Osteoblast (primary cell): ENCODE results near the gene PCDHGB7. TPM values are rescaled to one million over a fixed set of nuclear protein-coding genes. Genes with fewer than 3 reads are reported as not detected.
"Not testable (repeated sequence)": the region's sequence is repeated elsewhere in the genome, so short reads cannot be mapped to it uniquely, and the experiment has no call there.

ENCODE experiments used
- DNase-seq: peaks from one replicate; pipeline ENCODE4 v3.0.0; 2011; ENCODE audit warnings: low spot score, mixed read lengths; ENCODE audit not compliant: insufficient read length; ENCODE audit errors: missing footprints
- H2AFZ ChIP-seq: 2 replicates; pipeline ENCODE4 v1.6.0; 2011; ENCODE audit warnings: mild to moderate bottlenecking, low read length
- H3K27ac ChIP-seq: 2 replicates; pipeline ENCODE4 v1.5.1; 2011; ENCODE audit warnings: mild to moderate bottlenecking, low read depth, low read length, moderate library complexity
- H3K27me3 ChIP-seq: 2 replicates; pipeline ENCODE4 v1.6.0; 2012; ENCODE audit warnings: mild to moderate bottlenecking, control low read depth, inconsistent platforms, low read length, moderate library complexity; ENCODE audit not compliant: insufficient read depth
- H3K36me3 ChIP-seq: 2 replicates; pipeline ENCODE4 v1.5.1; 2011; ENCODE audit warnings: mild to moderate bottlenecking, low read length, control low read depth, moderate library complexity; ENCODE audit not compliant: insufficient read depth
- H3K4me1 ChIP-seq: 2 replicates; pipeline ENCODE4 v1.5.1; 2011; ENCODE audit warnings: mild to moderate bottlenecking, low read length, control low read depth, moderate library complexity; ENCODE audit not compliant: insufficient read depth
- H3K4me2 ChIP-seq: 2 replicates; pipeline ENCODE4 v1.6.0; 2011; ENCODE audit warnings: mild to moderate bottlenecking, low read length; ENCODE audit not compliant: insufficient read depth
- H3K4me3 ChIP-seq: fragments of 200-600 bp; sonication (generic); 3 replicates; pipeline ENCODE4 v1.5.1; 2012; ENCODE audit warnings: mild to moderate bottlenecking, low read length, inconsistent platforms; ENCODE audit not compliant: insufficient read depth
- H3K79me2 ChIP-seq: 2 replicates; pipeline ENCODE4 v1.6.0; 2012; ENCODE audit warnings: mild to moderate bottlenecking, low read length, control low read depth, inconsistent platforms; ENCODE audit not compliant: insufficient read depth
- H3K9me3 ChIP-seq: 2 replicates; pipeline ENCODE4 v1.5.1; 2011; ENCODE audit warnings: low read depth, low read length, control low read depth
- H4K20me1 ChIP-seq: 2 replicates; pipeline ENCODE4 v1.6.0; 2012; ENCODE audit warnings: mild to moderate bottlenecking, low read length, control low read depth; ENCODE audit not compliant: insufficient read depth
- CTCF ChIP-seq: IDR thresholded peaks from 2 replicates; pipeline ENCODE4 v1.5.1; 2011; ENCODE audit warnings: mild to moderate bottlenecking, low read depth, low read length, moderate library complexity; ENCODE audit errors: extremely low read depth
- total RNA-seq: library from RNA; depleted of rRNA; stranded (reverse); fragments of >200 nt; gene quantifications from 2 replicates; pipeline ENCODE4 v1.2.3, GENCODE V29; 2012

PCDHGB7 gene
- total RNA-seq, 1 donor, result 18.5 TPM

DNA sequence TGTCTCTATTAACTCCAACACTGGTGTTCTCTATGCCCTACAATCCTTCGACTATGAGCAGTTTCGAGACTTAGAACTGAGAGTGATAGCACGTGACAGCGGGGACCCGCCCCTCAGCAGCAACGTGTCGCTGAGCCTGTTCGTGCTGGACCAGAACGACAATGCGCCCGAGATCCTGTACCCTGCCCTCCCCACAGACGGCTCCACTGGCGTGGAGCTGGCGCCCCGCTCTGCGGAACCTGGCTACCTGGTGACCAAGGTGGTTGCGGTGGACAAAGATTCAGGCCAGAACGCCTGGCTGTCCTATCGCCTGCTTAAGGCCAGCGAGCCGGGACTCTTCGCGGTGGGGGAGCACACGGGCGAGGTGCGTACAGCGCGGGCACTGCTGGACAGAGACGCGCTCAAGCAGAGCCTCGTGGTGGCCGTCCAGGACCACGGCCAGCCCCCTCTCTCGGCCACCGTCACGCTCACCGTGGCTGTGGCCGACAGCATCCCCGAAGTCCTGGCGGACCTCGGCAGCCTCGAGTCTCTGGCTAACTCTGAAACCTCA, 5.3 kb downstream of the PCDHGB7 start:
- Histone ChIP-seq H3K9me3 (peaks cover 16% of the 10 kb centered on the region), H3K27ac (no peak overlapping the region), H3K27me3 (no peaks in the 10 kb centered on the region), H3K4me1 (peaks cover 8% of the 10 kb centered on the region), H3K4me3 (peak overlapping the region; percentile 31), H4K20me1 (no peaks in the 10 kb centered on the region), H3K79me2 (peaks cover 23% of the 10 kb centered on the region), H3K36me3 (peaks cover 3% of the 10 kb centered on the region), H3K4me2 (peak overlapping the region; percentile 40), H2AFZ (no peak overlapping the region)
- DNase-seq, result no peak
- no peak for TF ChIP-seq CTCF

- Histone ChIP-seq H4K20me1 (no peaks in the 10 kb centered on the region), H3K27me3 (no peaks in the 10 kb centered on the region), H3K27ac (no peak overlapping the region), H3K4me3 (no peak overlapping the region), H3K4me2 (no peak overlapping the region), H3K9me3 (peaks cover 2% of the 10 kb centered on the region), H3K36me3 (peaks cover 3% of the 10 kb centered on the region), H2AFZ (no peak overlapping the region), H3K4me1 (no peaks in the 10 kb centered on the region), H3K79me2 (peaks cover 30% of the 10 kb centered on the region)
- TF ChIP-seq CTCF, result no peak
- no peak for DNase-seq
These were observed 10.4 kb downstream of the PCDHGB7 start for GRCh38 chr5:141427783-141428426.

DNA sequence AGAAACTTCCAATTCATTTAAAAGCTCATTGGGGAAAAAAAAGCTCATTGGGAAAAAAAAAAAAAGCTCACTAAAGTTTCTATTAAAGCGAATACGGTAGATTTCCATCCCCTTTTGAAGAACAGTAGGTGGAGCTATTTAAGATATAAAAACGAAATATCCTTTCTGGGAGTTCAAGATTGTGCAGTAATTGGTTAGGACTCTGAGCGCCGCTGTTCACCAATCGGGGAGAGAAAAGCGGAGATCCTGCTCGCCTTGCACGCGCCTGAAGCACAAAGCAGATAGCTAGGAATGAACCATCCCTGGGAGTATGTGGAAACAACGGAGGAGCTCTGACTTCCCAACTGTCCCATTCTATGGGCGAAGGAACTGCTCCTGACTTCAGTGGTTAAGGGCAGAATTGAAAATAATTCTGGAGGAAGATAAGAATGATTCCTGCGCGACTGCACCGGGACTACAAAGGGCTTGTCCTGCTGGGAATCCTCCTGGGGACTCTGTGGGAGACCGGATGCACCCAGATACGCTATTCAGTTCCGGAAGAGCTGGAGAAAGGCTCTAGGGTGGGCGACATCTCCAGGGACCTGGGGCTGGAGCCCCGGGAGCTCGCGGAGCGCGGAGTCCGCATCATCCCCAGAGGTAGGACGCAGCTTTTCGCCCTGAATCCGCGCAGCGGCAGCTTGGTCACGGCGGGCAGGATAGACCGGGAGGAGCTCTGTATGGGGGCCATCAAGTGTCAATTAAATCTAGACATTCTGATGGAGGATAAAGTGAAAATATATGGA, 13.0 kb downstream of the PCDHGB7 start, which contains the start of gene PCDHGA12:
Gene PCDHGA12 (plus strand): TSS at position 176 of the 782 bp plus-strand sequence. CDS start 253 bp downstream, at position 429.
- peak within 1 kb of the TSS; percentile 46 for H3K27ac ChIP-seq
- peak; percentile 94 for TF ChIP-seq CTCF
- peaks cover 38% of the 10 kb centered on the region for H3K79me2 ChIP-seq
- peak within 1 kb of the TSS; percentile 65 for H3K4me3 ChIP-seq
- peak; percentile 98 for DNase-seq
- peak within 1 kb of the TSS; percentile 75 for H3K4me2 ChIP-seq
- peaks cover 2% of the 10 kb centered on the region for H3K9me3 ChIP-seq
- H3K27me3 ChIP-seq, result no peaks in the 10 kb centered on the region
- H4K20me1 ChIP-seq, result no peaks in the 10 kb centered on the region
- peaks cover 4% of the 10 kb centered on the region for H3K4me1 ChIP-seq
- peak within 1 kb of the TSS; percentile 59 for H2AFZ ChIP-seq
- H3K36me3 ChIP-seq, result peaks cover 3% of the 10 kb centered on the region

DNA sequence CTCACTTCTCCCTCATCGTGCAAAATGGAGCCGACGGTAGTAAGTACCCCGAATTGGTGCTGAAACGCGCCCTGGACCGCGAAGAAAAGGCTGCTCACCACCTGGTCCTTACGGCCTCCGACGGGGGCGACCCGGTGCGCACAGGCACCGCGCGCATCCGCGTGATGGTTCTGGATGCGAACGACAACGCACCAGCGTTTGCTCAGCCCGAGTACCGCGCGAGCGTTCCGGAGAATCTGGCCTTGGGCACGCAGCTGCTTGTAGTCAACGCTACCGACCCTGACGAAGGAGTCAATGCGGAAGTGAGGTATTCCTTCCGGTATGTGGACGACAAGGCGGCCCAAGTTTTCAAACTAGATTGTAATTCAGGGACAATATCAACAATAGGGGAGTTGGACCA, 13.8 kb downstream of the PCDHGB7 start:
- Histone ChIP-seq H3K4me3 (peak overlapping the region; percentile 65), H3K4me1 (peaks cover 7% of the 10 kb centered on the region), H4K20me1 (no peaks in the 10 kb centered on the region), H3K27me3 (no peaks in the 10 kb centered on the region), H3K79me2 (peaks cover 44% of the 10 kb centered on the region), H3K9me3 (peaks cover 2% of the 10 kb centered on the region), H3K36me3 (peaks cover 3% of the 10 kb centered on the region), H2AFZ (peak overlapping the region; percentile 59), H3K4me2 (peak overlapping the region; percentile 75), H3K27ac (peak overlapping the region; percentile 46)
- no peak for DNase-seq
- TF ChIP-seq CTCF, result no peak

- not testable (repeated sequence) for H3K36me3 ChIP-seq, H3K9me3 ChIP-seq, H4K20me1 ChIP-seq, H3K27ac ChIP-seq, H3K27me3 ChIP-seq, DNase-seq, H2AFZ ChIP-seq
- Histone ChIP-seq H3K4me2 (peak overlapping the region; percentile 75), H3K4me1 (peaks cover 17% of the 10 kb centered on the region), H3K4me3 (peak overlapping the region; percentile 43), H3K79me2 (peaks cover 46% of the 10 kb centered on the region)
These were observed 14.8 kb downstream of the PCDHGB7 start for GRCh38 chr5:141432308-141432707.
